Transverse colon (tissue), 4 donors: ENCODE data around the gene BAMBI. TPM values are rescaled to one million over a fixed set of nuclear protein-coding genes. Genes with fewer than 3 reads are reported as not detected.

ENCODE experiments used
- DNase-seq: peaks from one replicate; pipeline ENCODE4 v3.0.0-alpha.2; 2019
- H3K27ac ChIP-seq, 4 donors: fragments of 200-600 bp; sonication (generic); 2 replicates each; pipeline ENCODE4 v1.5.1; 2016 to 2018; ENCODE audit warnings: inconsistent platforms in 4 of 4
- H3K27me3 ChIP-seq: fragments of 200-600 bp; sonication (generic); 2 replicates; pipeline ENCODE4 v1.5.1; 2017; ENCODE audit warnings: inconsistent platforms
- H3K36me3 ChIP-seq, 4 donors: fragments of 200-600 bp; sonication (generic); 2 replicates each; pipeline ENCODE4 v1.5.1; 2017 to 2019; ENCODE audit warnings: inconsistent platforms in 4 of 4
- H3K4me1 ChIP-seq, 4 donors: fragments of 200-600 bp; sonication (generic); 2 replicates each; pipeline ENCODE4 v1.5.1; 2017 to 2020; ENCODE audit warnings: inconsistent platforms in 4 of 4
- H3K4me3 ChIP-seq, 4 donors: fragments of 200-600 bp; sonication (generic); 1 replicate in 1 of 4; 2 replicates in 3 of 4; pipeline versions ENCODE4 v1.5.1 to v1.6.1; 2017 to 2019; ENCODE audit warnings: inconsistent platforms in 4 of 4
- H3K9me3 ChIP-seq, 2 donors: fragments of 200-600 bp; sonication (generic); 2 replicates each; pipeline ENCODE4 v1.5.1; 2017 to 2019; ENCODE audit warnings: inconsistent platforms in 2 of 2
- EP300 ChIP-seq: sonication (generic); formaldehyde crosslinking; IDR thresholded peaks from one replicate; pipeline ENCODE4 v1.6.1; 2017; ENCODE audit warnings: antibody characterized with exemption, low read depth
- POLR2A ChIP-seq: fragments of 450-650 bp; IDR thresholded peaks from one replicate; pipeline ENCODE4 v1.6.1; 2016; ENCODE audit warnings: antibody characterized with exemption, mild to moderate bottlenecking, moderate library complexity
- POLR2AphosphoS5 ChIP-seq, 3 donors: sonication (generic); formaldehyde crosslinking; IDR thresholded peaks; one replicate each; pipeline ENCODE4 v1.6.1; 2016; ENCODE audit warnings: antibody characterized with exemption in 3 of 3
- WGBS, 2 donors: methylation state at CpG; one replicate each; pipeline ENCODE4 v1.1.5; 2018; ENCODE audit warnings: low coverage in 1 of 2; 5-methylcytosine and 5-hydroxymethylcytosine counted together
- in situ Hi-C, 4 donors: fragments of 200-750 bp; cut with MboI; loops; one replicate each; pipeline versions ENCODE4 v1.15.0 to v1.15.1; 2017; ENCODE audit warnings: low sequenced_read_pairs in 3 of 4, low pct_ligation_motif_present in 1 of 4, low pct_unique_long_range_greater_than_20kb in 1 of 4
- intact Hi-C: fragments of 100-400 bp; cut with DNase I; formaldehyde crosslinking; loops from one replicate; pipeline ENCODE4 v1.15.1; 2023; ENCODE audit warnings: low total_unique reads
- total RNA-seq, 4 donors: library from RNA; depleted of rRNA; stranded (reverse); fragments of >200 nt; gene quantifications; one replicate each; pipeline ENCODE4 v1.1.0, GENCODE V29; 2016
- TF ChIP-seq, protein P1 (sequence below), 5 experiments: fragments of 200-600 bp in 3 of 5; fragments of 450-650 bp in 2 of 5; sonication (generic) in 3 of 5; IDR thresholded peaks; 1 replicate in 2 of 5; 2 replicates in 3 of 5; pipeline ENCODE4 v1.5.1; 2016 to 2017; ENCODE audit warnings: antibody characterized with exemption in 5 of 5, inconsistent platforms in 3 of 5, mild to moderate bottlenecking in 2 of 5, moderate library complexity in 1 of 5

The BAMBI gene
- total RNA-seq, 4 donors from 2014 or later = 1.00 to 3.7 (median 1.2) TPM; not detected in 1

DNA sequence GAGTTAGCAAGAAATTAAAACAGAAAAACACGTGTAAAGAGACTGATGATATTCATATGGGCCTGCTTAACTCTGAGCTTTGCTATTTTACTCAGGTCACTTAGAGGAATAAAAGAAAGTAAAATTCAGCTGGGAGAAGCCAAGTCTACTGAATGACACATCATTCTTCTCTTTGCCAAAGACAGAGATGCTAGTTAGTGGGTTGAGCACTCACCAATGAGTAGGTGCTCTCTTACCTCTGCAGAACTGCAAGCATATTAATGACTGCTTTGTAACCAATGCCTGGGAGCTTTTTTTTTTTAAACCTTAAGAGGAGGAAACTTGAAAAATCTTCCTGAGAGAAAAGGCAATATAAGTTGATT lies 44.8 kb upstream of the BAMBI start:
- TF ChIP-seq POLR2A (no peak), EP300 (no peak), POLR2AphosphoS5 (IDR thresholded peaks at IDR 0.05) (no peak)
- TF ChIP-seq, protein P1, sequence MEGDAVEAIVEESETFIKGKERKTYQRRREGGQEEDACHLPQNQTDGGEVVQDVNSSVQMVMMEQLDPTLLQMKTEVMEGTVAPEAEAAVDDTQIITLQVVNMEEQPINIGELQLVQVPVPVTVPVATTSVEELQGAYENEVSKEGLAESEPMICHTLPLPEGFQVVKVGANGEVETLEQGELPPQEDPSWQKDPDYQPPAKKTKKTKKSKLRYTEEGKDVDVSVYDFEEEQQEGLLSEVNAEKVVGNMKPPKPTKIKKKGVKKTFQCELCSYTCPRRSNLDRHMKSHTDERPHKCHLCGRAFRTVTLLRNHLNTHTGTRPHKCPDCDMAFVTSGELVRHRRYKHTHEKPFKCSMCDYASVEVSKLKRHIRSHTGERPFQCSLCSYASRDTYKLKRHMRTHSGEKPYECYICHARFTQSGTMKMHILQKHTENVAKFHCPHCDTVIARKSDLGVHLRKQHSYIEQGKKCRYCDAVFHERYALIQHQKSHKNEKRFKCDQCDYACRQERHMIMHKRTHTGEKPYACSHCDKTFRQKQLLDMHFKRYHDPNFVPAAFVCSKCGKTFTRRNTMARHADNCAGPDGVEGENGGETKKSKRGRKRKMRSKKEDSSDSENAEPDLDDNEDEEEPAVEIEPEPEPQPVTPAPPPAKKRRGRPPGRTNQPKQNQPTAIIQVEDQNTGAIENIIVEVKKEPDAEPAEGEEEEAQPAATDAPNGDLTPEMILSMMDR (IDR thresholded peaks at IDR 0.05) = no peak

DNA sequence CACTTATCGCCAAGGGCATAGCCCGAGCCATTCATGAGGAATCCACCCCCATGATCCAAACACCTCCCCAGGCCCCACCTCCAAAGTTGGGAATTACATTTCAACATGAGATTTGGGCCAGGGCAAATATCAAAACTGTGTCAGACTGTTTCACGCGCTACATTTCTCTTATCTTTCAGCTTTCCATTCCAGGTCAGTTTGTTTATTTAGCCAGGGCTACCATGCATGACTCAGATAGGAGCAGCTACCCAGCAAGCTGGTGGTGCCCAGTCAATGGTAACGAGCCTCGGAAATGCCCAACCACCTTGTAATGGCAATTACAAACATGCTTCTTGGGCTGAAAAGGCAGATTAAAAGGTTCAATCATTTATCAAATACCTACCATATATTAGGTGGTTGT lies 43.6 kb upstream of the BAMBI start:
- H3K36me3 ChIP-seq = no peaks in the 10 kb centered on the region
- intact Hi-C loops (no loop called here), in situ Hi-C loops (loop anchor here in 1 of 4 donors (25.0 kb wide), 1 partner anchor 679 kb away; no protein-coding TSS in a partner anchor)
- 94 to 96% methylated on average over 4 to 6 of the region's 6 CpGs for WGBS, 2 donors
- H3K27ac ChIP-seq = no peak overlapping the region
- no peak overlapping the region for H3K4me3 ChIP-seq
- TF ChIP-seq, protein P1 (IDR thresholded peaks at IDR 0.05) = no peak
- TF ChIP-seq POLR2AphosphoS5 (IDR thresholded peaks at IDR 0.05) = no peak
- no peak for TF ChIP-seq POLR2A
- no peak for TF ChIP-seq EP300
- no peaks in the 10 kb centered on the region for H3K4me1 ChIP-seq
- no peaks in the 10 kb centered on the region for H3K9me3 ChIP-seq
- peaks cover 5% of the 10 kb centered on the region for H3K27me3 ChIP-seq
- no peak for DNase-seq

More for the DNA sequence above, 44.8 kb upstream of the BAMBI start:
- intact Hi-C loops (no loop called here), in situ Hi-C loops (loop anchor here in 1 of 4 donors (25.0 kb wide), 1 partner anchor 680 kb away; no protein-coding TSS in a partner anchor)
- Histone ChIP-seq H3K36me3 (no peaks in the 10 kb centered on the region), H3K9me3 (no peaks in the 10 kb centered on the region), H3K4me3 (no peak overlapping the region), H3K27ac (no peak overlapping the region), H3K4me1 (no peaks in the 10 kb centered on the region), H3K27me3 (peaks cover 5% of the 10 kb centered on the region)
- WGBS, 2 donors = 62 to 64% methylated on average over 1 of the region's 1 CpG
- DNase-seq = no peak

DNA sequence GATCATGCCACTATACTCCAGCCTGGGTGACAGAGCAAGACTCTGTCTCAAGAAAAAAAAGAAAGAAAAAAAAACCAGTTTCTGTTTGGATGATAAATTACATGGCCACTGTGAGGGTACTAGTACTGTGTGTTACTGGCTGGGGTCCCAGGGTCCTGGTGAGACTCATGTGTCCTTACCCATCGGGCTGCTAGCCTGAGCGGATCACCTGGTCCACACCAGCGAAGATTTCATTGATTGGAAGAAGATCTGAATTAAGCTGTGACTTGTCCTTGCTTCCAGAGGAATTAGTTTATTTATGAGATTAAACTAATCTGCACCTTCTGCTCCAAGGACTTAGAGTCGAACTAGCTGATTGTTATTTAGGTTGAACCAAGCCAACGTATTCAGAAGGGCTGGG lies 40.0 kb upstream of the BAMBI start:
- WGBS, 2 donors = 69% methylated on average over 4 to 5 of the region's 5 CpGs
- Histone ChIP-seq H3K4me3 (no peak overlapping the region), H3K27ac (no peak overlapping the region), H3K36me3 (no peaks in the 10 kb centered on the region), H3K4me1 (no peaks in the 10 kb centered on the region), H3K9me3 (no peaks in the 10 kb centered on the region), H3K27me3 (no peaks in the 10 kb centered on the region)
- TF ChIP-seq POLR2AphosphoS5 (IDR thresholded peaks at IDR 0.05) = no peak
- intact Hi-C loops = no loop called here
- in situ Hi-C loops = loop anchor here in 1 of 4 donors (25.0 kb wide), 1 partner anchor 675 kb away; no protein-coding TSS in a partner anchor
- no peak for DNase-seq

DNA sequence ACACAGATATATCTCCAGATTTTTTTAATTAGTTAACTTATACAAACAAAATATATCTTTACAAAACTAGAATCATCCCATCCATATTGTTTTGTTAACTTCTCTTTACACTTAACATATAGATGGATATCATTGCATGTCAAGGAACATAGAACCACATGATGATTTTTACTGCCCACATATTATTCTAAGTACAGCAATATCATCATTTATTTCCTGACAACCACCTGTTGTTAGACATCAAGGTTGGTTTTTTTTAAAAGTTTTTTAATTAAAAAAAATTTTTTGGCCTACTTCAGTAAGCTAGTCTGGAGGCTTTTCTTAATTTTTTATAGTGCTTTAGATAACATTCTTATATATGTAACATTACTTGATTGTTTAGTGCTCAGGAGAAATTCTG lies 38.9 kb upstream of the BAMBI start:
- Histone ChIP-seq H3K4me3 (no peak overlapping the region), H3K4me1 (no peaks in the 10 kb centered on the region), H3K27ac (no peak overlapping the region), H3K9me3 (no peaks in the 10 kb centered on the region), H3K36me3 (no peaks in the 10 kb centered on the region), H3K27me3 (no peaks in the 10 kb centered on the region)
- in situ Hi-C loops = loop anchor here in 1 of 4 donors (25.0 kb wide), 1 partner anchor 674 kb away; no protein-coding TSS in a partner anchor
- no peak for DNase-seq
- intact Hi-C loops = no loop called here
- no peak for TF ChIP-seq POLR2A
- no peak for TF ChIP-seq POLR2AphosphoS5 (IDR thresholded peaks at IDR 0.05)
- TF ChIP-seq, protein P1 (IDR thresholded peaks at IDR 0.05) = no peak
- no peak for TF ChIP-seq EP300

DNA sequence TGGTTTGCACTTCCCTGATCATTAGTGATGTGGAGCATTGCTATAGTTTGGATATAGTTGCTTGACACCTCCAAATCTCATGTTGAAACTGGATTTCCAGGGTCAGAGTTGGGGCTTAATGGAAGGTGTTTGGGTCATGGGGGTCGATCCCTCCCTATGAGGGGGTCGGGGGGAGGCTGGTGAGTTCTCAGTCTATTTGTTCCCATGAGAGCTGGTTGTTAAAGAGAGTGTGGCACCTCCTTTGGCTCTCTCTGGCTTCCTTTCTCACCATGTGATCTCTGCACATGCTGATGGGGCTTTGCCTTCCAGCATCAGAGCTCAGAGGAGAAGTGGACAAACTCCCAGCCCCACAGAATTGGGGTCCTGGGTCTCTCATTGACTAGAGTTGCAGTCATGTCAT lies 36.8 kb upstream of the BAMBI start:
- no peaks in the 10 kb centered on the region for H3K36me3 ChIP-seq
- TF ChIP-seq, protein P1 (IDR thresholded peaks at IDR 0.05) = no peak
- 46% methylated on average over 2 of the region's 2 CpGs; no CpG with 5 or more reads in 1 of the 2 donors for WGBS, 2 donors
- no peak overlapping the region for H3K27ac ChIP-seq
- H3K9me3 ChIP-seq = no peaks in the 10 kb centered on the region
- H3K4me1 ChIP-seq = no peaks in the 10 kb centered on the region
- no peak for DNase-seq
- H3K27me3 ChIP-seq = no peaks in the 10 kb centered on the region
- intact Hi-C loops (no loop called here), in situ Hi-C loops (loop anchor here in 1 of 4 donors (25.0 kb wide), 1 partner anchor 672 kb away; no protein-coding TSS in a partner anchor)
- H3K4me3 ChIP-seq = no peak overlapping the region
